PC-9 (cell line): ENCODE results near the gene SHROOM3. TPM values are rescaled to one million over a fixed set of nuclear protein-coding genes. Genes with fewer than 3 reads are reported as not detected.

ENCODE experiments used
- BruUV-seq: library from RNA; stranded (reverse); fragments of 400-500 nt; replicated peaks from 2 replicates; lab custom pipeline; 2021; lab: Mats Ljungman, UMichigan
- CTCF ChIA-PET: fragments of 300-600 bp; sonication (Branson Sonifier 250); formaldehyde crosslinking; loops from one replicate; lab custom pipeline; 2022; ENCODE audit warnings: antibody characterized with exemption; lab: Charles Lee
- POLR2A ChIA-PET: fragments of 300-600 bp; sonication (Branson Sonifier 250); formaldehyde crosslinking; loops from one replicate; lab custom pipeline; 2022; ENCODE audit warnings: antibody characterized with exemption; ENCODE audit not compliant: unreplicated experiment; lab: Charles Lee
- DNase-seq, 2 experiments: peaks; one replicate each; pipeline versions ENCODE4 v3.0.0 to v3.0.0-alpha.2; 2015 to 2022; ENCODE audit warnings: mixed read lengths in 1 of 2
- H2AFZ ChIP-seq: fragments of 200-600 bp; sonication (generic); 2 replicates; pipeline ENCODE4 v1.8.1; 2017; ENCODE audit warnings: antibody characterized with exemption
- H3F3A ChIP-seq: fragments of 200-600 bp; sonication (generic); 2 replicates; pipeline ENCODE4 v1.8.1; 2017; ENCODE audit warnings: antibody characterized with exemption, mild to moderate bottlenecking, low read depth; ENCODE audit not compliant: insufficient read depth
- H3K27ac ChIP-seq: fragments of 200-600 bp; sonication (generic); 2 replicates; pipeline ENCODE4 v1.6.1; 2016; ENCODE audit warnings: mixed run types
- H3K27me3 ChIP-seq: fragments of 200-600 bp; sonication (generic); 2 replicates; pipeline ENCODE4 v1.6.1; 2016; ENCODE audit warnings: low read depth, mixed run types; ENCODE audit not compliant: insufficient read depth
- H3K36me3 ChIP-seq: fragments of 200-600 bp; sonication (generic); 2 replicates; pipeline ENCODE4 v1.6.1; 2016; ENCODE audit warnings: low read depth, mixed run types
- H3K4me1 ChIP-seq: fragments of 200-600 bp; sonication (generic); replicated peaks from 2 replicates; pipeline ENCODE4 v1.6.1; 2016; ENCODE audit warnings: mixed run types; ENCODE audit not compliant: insufficient read depth
- H3K4me2 ChIP-seq: fragments of 200-600 bp; sonication (generic); 2 replicates; pipeline ENCODE4 v1.6.1; 2017; ENCODE audit warnings: mixed run types
- H3K4me3 ChIP-seq: fragments of 200-600 bp; sonication (generic); 2 replicates; pipeline ENCODE4 v1.6.1; 2016; ENCODE audit warnings: mixed run types
- H3K79me2 ChIP-seq: fragments of 200-600 bp; sonication (generic); 2 replicates; pipeline ENCODE4 v1.6.1; 2017; ENCODE audit warnings: low read depth, mixed run types
- H3K9me2 ChIP-seq: fragments of 200-600 bp; sonication (generic); 2 replicates; pipeline ENCODE4 v1.8.1; 2017; ENCODE audit warnings: mild to moderate bottlenecking; ENCODE audit not compliant: insufficient read depth
- H3K9me3 ChIP-seq: fragments of 200-600 bp; sonication (generic); 2 replicates; pipeline ENCODE4 v1.8.1; 2016; ENCODE audit warnings: low read depth; ENCODE audit not compliant: insufficient read depth
- H4K20me1 ChIP-seq: fragments of 200-600 bp; sonication (generic); 2 replicates; pipeline ENCODE4 v1.8.1; 2017; ENCODE audit not compliant: insufficient read depth
- CTCF ChIP-seq: fragments of 200-600 bp; sonication (generic); conservative IDR thresholded peaks from 2 replicates; pipeline ENCODE4 v1.6.1; 2017; ENCODE audit warnings: mixed run types, antibody characterized with exemption, mild to moderate bottlenecking, moderate library complexity
- EZH2 ChIP-seq: fragments of 200-600 bp; sonication (generic); IDR thresholded peaks from 2 replicates; pipeline ENCODE4 v1.8.0; 2017; ENCODE audit warnings: antibody characterized with exemption, low read depth
- intact Hi-C: fragments of 100-400 bp; cut with micrococcal nuclease; formaldehyde crosslinking; loops from one replicate; pipeline ENCODE4 v1.10.0; 2022; ENCODE audit not compliant: unreplicated experiment
- total RNA-seq: library from RNA; stranded (reverse); gene quantifications from 2 replicates; pipeline ENCODE4 v1.2.3, GENCODE V29; 2021

The SHROOM3 gene
- total RNA-seq, 1 experiment from 2014 or later, result 44.3 TPM

GRCh38 chr4:76654084-76654483, 219.1 kb downstream of the SHROOM3 start:
- intact Hi-C loops, result no loop called here
- TF ChIP-seq CTCF (no peak), EZH2 (no peak)
- CTCF ChIA-PET, result no interaction called here

GRCh38 chr4:76654791-76655190, 219.8 kb downstream of the SHROOM3 start:
- no TSS peak for BruUV-seq
- Histone ChIP-seq H4K20me1 (no peaks in the 10 kb centered on the region), H3K27me3 (no peaks in the 10 kb centered on the region), H3K36me3 (no peaks in the 10 kb centered on the region), H3F3A (peaks cover 15% of the 10 kb centered on the region; the same call in 1 of the 2 replicates), H3K4me2 (no peak overlapping the region), H3K9me3 (no peaks in the 10 kb centered on the region), H3K79me2 (no peaks in the 10 kb centered on the region), H3K9me2 (no peaks in the 10 kb centered on the region), H3K4me1 (peaks cover 21% of the 10 kb centered on the region), H2AFZ (no peak overlapping the region), H3K27ac (no peak overlapping the region), H3K4me3 (no peak overlapping the region)
- POLR2A ChIA-PET, result interaction anchor here (0.6 kb wide), 1 partner anchor 85 kb away, joined by 4 read pairs; no protein-coding TSS in a partner anchor
- no peak for TF ChIP-seq EZH2
- TF ChIP-seq CTCF, result no peak
- intact Hi-C loops, result no loop called here
- no peak for DNase-seq
- CTCF ChIA-PET, result no interaction called here

More at GRCh38 chr4:76654084-76654483, 219.1 kb downstream of the SHROOM3 start:
- peaks cover 18% of the 10 kb centered on the region for H3K4me1 ChIP-seq
- no peaks in the 10 kb centered on the region for H3K79me2 ChIP-seq
- no peaks in the 10 kb centered on the region for H3K9me2 ChIP-seq
- POLR2A ChIA-PET, result no interaction called here
- DNase-seq, result no peak
- H2AFZ ChIP-seq, result no peak overlapping the region
- H4K20me1 ChIP-seq, result no peaks in the 10 kb centered on the region
- H3K36me3 ChIP-seq, result no peaks in the 10 kb centered on the region
- peaks cover 15% of the 10 kb centered on the region; the same call in 1 of the 2 replicates for H3F3A ChIP-seq
- H3K27me3 ChIP-seq, result no peaks in the 10 kb centered on the region
- H3K4me2 ChIP-seq, result no peak overlapping the region
- H3K9me3 ChIP-seq, result no peaks in the 10 kb centered on the region
- no peak overlapping the region for H3K27ac ChIP-seq
- no peak overlapping the region for H3K4me3 ChIP-seq
- BruUV-seq, result no TSS peak

- Histone ChIP-seq H2AFZ (no peak overlapping the region), H3K36me3 (no peaks in the 10 kb centered on the region), H3F3A (peaks cover 15% of the 10 kb centered on the region; the same call in 1 of the 2 replicates), H3K27ac (no peak overlapping the region), H3K9me3 (no peaks in the 10 kb centered on the region), H4K20me1 (no peaks in the 10 kb centered on the region), H3K4me3 (no peak overlapping the region), H3K27me3 (no peaks in the 10 kb centered on the region), H3K4me2 (no peak overlapping the region), H3K79me2 (no peaks in the 10 kb centered on the region), H3K4me1 (peaks cover 21% of the 10 kb centered on the region), H3K9me2 (no peaks in the 10 kb centered on the region)
- DNase-seq, result no peak
- ChIA-PET POLR2A (interaction anchor here (0.6 kb wide), 1 partner anchor 86 kb away, joined by 4 read pairs; no protein-coding TSS in a partner anchor), CTCF (no interaction called here)
- BruUV-seq, result no TSS peak
- TF ChIP-seq EZH2 (no peak), CTCF (no peak)
- intact Hi-C loops, result no loop called here
Observed at GRCh38 chr4:76655566-76656479, 220.8 kb downstream of the SHROOM3 start.
